Occipital lobe (tissue), 2 donors: Measurements from ENCODE around the gene GATD1. TPM values are rescaled to one million over a fixed set of nuclear protein-coding genes. Genes with fewer than 3 reads are reported as not detected.

Experiments
- DNase-seq: peaks from one replicate; lab custom pipeline; 2025; lab: John Stamatoyannopoulos, UW
- total RNA-seq: library from RNA; depleted of rRNA; stranded (reverse); fragments of >200 nt; gene quantifications from one replicate; pipeline ENCODE4 v1.2.3, GENCODE V29; 2014

Gene GATD1
- total RNA-seq, 1 donor from 2014 or later, result 22.3 TPM

GRCh38 chr11:795634-796564, 18.6 kb upstream of the GATD1 start:
- peak; percentile 50 for DNase-seq

DNA sequence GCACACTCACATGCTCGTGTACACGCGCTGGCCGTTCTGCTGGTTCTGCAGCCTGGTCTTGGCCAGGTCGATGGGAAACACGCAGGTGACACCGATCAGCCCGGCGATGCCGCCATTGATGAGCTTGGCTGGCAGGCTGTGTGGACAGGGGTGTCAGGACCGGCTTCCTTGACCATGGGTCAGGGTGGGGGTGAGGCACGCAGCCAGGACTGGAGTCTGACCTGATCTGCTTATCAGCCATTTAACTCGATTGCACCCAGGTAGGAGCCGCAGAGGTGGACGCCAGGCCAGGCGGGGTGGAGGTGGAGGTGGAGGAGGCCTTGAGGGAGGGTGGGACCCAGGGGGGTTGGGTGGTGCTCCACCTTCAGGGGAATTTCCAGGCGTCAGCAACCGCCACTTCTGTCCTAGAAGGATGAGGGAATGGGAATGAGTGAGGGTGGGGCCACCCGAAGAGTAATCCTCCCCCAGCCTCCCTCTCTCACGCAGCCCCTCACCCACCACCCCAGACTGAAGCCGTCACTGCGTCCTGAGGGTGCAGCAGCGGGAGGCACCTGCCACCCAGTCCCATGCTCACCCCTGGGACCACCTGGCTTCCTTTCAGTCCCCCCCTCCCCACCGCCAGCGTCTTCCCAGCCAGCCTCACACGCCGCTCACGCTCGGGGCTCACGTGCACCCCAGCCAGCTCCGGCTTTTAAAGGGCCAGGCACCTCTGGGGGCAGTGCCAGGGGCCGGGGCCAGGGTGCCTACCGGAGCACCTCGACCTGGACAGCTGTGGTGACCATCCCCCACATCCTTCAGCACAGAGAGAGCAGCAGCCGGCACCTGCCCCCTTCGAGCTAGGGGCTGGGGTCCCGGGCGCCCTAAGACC, 17.7 kb upstream of the GATD1 start:
- DNase-seq, result no peak

GRCh38 chr11:794013-794765, 16.9 kb upstream of the GATD1 start:
- no peak for DNase-seq

GRCh38 chr11:793556-793955, 16.3 kb upstream of the GATD1 start:
- DNase-seq, result no peak

- no peak for DNase-seq
These were observed 15.6 kb upstream of the GATD1 start for GRCh38 chr11:792873-793272.

DNA sequence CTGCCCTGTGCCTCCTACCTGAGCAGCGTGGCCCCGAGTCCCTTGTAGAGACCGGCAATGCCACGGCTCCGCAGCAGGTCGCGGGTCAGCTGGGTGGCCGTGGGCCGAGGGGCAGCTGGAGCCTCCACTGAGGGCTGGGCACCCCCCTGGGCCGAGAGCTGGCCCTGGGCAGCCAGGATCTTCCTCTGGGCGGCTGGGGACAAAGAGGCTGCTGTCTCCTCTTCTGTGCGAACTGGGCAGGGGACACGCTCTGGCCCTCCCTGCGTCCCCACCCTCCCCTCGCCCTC, 15.2 kb upstream of the GATD1 start:
- DNase-seq, result no peak

DNA sequence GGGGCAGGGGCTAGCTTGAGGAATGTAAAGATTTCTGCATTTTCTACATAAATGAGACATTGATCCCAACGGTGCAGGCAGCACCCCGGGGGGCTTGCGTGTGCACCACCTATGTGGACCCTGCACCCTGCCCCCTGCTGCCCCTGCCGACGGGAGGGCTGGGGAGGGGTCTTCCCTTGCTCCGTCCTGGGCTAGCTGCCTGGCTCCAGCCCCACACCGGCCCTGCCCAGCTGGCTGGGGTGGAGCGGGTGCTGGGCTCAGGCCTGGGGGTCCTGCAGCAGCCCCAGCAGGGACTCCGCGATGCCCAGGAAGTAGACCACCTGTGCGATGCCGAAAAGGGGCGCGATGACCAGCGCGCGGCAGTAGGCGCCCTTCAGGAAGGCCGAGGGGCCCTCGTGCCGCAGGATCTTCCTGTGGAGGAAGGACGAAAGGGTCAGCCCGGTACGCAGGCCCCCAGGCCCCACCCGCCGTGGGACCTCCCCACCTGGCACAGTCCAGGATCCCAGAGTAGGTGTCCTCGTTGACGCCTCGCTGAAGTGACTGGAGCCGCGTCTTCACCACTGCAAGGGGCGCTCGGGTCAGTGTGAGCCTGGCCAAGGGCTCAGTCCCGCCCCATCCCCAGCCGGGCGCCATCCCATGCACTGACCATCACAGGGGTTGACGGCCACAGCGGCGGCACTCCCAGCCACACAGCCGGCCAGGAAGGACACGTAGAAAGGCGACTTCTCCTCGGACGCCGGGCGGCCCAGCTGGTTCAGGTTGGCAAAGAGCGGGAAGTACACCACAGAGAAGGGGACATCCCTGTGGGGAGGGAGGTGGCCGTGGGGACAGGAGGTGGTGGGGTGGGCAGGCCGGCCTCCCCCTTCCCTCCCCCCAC, 14.6 kb upstream of the GATD1 start:
- no peak for DNase-seq

DNA sequence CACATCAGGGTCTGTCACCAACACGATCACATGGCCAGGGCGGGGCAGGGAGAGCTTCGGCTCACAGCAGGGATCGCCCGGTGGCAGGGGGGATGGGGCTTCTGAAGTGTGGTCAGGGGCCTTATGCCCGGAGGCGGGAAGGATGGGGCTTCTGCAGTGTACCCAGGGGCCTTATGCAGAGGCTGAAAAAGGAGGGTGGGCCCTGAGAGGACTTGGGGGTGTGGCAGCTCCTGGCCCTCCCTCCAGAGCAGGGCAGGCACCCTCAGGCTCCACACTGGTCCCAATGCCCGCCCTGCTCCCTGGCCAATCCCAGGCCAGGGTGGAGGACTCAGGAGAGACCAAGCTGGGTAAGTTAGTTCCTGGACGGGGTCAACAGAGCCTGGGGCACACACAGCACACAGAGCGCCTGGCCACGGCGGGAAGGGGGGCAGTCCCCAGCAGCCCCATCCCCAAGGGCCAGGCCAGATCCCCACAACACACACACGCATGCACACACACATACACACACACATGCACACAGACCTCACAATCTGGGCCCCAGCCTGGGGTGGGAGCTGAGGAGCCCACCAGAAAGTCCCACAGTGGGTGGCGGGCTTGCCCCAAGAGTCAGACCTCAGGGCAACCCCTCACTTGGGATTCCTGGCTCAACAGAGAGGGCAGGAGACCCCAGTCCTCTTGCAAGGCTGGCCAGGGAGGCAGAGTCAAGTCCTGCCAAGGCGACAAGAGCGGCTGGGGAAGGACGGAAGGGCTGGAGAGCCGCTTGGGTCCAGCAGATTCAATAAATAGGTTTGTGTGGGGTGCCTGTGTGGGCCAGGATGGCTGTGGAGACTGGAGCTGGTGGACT, 13.7 kb upstream of the GATD1 start:
- DNase-seq, result no peak

GRCh38 chr11:789943-790342, 12.7 kb upstream of the GATD1 start, which contains the start of gene CEND1:
Gene CEND1 (minus strand): TSS chr11:790090. CDS start chr11:788576, 1,514 bp downstream.
- DNase-seq, result peak; percentile 70

GRCh38 chr11:788953-789940, 12.0 kb upstream of the GATD1 start:
- no peak for DNase-seq

GRCh38 chr11:788009-788640, 10.8 kb upstream of the GATD1 start:
- no peak for DNase-seq

DNA sequence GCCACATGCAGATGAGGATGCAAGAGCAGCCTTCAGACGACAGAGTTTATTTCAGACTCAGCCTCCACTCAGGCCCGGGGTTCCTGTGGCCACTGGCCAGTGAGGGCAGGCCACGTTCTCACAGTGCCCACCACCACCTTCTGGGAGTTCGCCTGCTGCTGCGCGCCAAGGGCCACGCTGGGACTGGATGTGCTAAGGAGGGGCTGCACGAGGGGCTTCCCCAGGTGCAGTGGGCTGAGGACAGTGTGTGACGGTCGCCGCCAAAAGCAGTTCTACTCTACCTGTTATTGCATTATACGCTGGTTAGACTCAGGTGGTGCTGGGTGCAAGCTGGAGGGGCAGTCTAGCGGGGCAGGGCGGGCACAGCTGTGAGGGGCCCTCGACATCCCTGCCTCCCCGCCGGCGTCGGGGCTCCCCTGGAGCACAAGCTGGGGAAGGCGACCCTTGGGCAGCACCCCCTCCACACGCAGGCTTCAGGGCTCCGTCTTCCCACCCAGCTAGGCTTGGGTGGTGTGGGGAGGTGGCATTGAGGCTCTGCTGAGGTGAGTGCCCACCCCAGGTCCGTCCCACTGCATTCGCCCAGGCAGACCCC, 9.9 kb upstream of the GATD1 start:
- DNase-seq, result no peak

GRCh38 chr11:786235-787083, 9.2 kb upstream of the GATD1 start:
- no peak for DNase-seq

GRCh38 chr11:783581-784015, 6.3 kb upstream of the GATD1 start:
- DNase-seq, result peak; percentile 89

- DNase-seq, result no peak
These were observed 5.2 kb upstream of the GATD1 start for GRCh38 chr11:782264-783174.
